IPS-NIHi11 (cell line): ENCODE results near the gene USH1C.

Experiments
- DNase-seq: peaks from one replicate; pipeline ENCODE4 v3.0.0; 2012; ENCODE audit warnings: mixed read lengths, low spot score

Gene USH1C

GRCh38 chr11:17570034-17570433, 25.8 kb upstream of the USH1C start:
- no peak for DNase-seq

- DNase-seq: no peak
These were observed 24.7 kb upstream of the USH1C start for GRCh38 chr11:17568944-17569343.

- DNase-seq: peak; percentile 43
These were observed 20.4 kb upstream of the USH1C start for GRCh38 chr11:17564687-17565042.

- no peak for DNase-seq
These were observed 19.9 kb upstream of the USH1C start for GRCh38 chr11:17563961-17564686.

- DNase-seq: peak; percentile 57
These were observed 19.0 kb upstream of the USH1C start for GRCh38 chr11:17563231-17563646.

- no peak for DNase-seq
These were observed 17.3 kb upstream of the USH1C start for GRCh38 chr11:17561526-17561925.

GRCh38 chr11:17561111-17561415, 16.8 kb upstream of the USH1C start:
- DNase-seq: no peak

GRCh38 chr11:17560281-17561110, 16.3 kb upstream of the USH1C start:
- no peak for DNase-seq

- DNase-seq: no peak
These were observed 15.3 kb upstream of the USH1C start for GRCh38 chr11:17559341-17560087.

GRCh38 chr11:17558916-17559315, 14.7 kb upstream of the USH1C start:
- no peak for DNase-seq

GRCh38 chr11:17558025-17558780, 14.0 kb upstream of the USH1C start:
- no peak for DNase-seq

- no peak for DNase-seq
These were observed 12.8 kb upstream of the USH1C start for GRCh38 chr11:17556999-17557398.

- no peak for DNase-seq
These were observed 10.3 kb upstream of the USH1C start for GRCh38 chr11:17554487-17554886.

GRCh38 chr11:17553249-17553546, 9.0 kb upstream of the USH1C start:
- no peak for DNase-seq

GRCh38 chr11:17552392-17553248, 8.4 kb upstream of the USH1C start:
- no peak for DNase-seq

GRCh38 chr11:17552041-17552355, 7.8 kb upstream of the USH1C start:
- DNase-seq: no peak

- DNase-seq: no peak
These were observed 7.3 kb upstream of the USH1C start for GRCh38 chr11:17551347-17552040.

GRCh38 chr11:17550450-17551346, 6.5 kb upstream of the USH1C start:
- DNase-seq: no peak

GRCh38 chr11:17548444-17548843, 4.2 kb upstream of the USH1C start:
- peak; percentile 70 for DNase-seq

- DNase-seq: peak; percentile 52
These were observed 3.7 kb upstream of the USH1C start for GRCh38 chr11:17547932-17548331.
